Measurements from ENCODE around the gene AQP9.

GRCh38 chr15:58114812-58115211 is 23.4 kb upstream of the AQP9 start:
- TF ChIP-seq, protein P1, sequence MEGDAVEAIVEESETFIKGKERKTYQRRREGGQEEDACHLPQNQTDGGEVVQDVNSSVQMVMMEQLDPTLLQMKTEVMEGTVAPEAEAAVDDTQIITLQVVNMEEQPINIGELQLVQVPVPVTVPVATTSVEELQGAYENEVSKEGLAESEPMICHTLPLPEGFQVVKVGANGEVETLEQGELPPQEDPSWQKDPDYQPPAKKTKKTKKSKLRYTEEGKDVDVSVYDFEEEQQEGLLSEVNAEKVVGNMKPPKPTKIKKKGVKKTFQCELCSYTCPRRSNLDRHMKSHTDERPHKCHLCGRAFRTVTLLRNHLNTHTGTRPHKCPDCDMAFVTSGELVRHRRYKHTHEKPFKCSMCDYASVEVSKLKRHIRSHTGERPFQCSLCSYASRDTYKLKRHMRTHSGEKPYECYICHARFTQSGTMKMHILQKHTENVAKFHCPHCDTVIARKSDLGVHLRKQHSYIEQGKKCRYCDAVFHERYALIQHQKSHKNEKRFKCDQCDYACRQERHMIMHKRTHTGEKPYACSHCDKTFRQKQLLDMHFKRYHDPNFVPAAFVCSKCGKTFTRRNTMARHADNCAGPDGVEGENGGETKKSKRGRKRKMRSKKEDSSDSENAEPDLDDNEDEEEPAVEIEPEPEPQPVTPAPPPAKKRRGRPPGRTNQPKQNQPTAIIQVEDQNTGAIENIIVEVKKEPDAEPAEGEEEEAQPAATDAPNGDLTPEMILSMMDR (conservative IDR thresholded peaks at IDR 0.05; ENCODE audit: low read depth, low read length): no peak
- TF ChIP-seq EZH2 (IDR thresholded peaks at IDR 0.05; ENCODE audit: borderline replicate concordance, low read depth, low read length, poor library complexity, severe bottlenecking): no peak
